Non-pigmented ciliary epithelial cell (primary cell): ENCODE measurements around the gene C19orf38.

Source experiments
- DNase-seq: peaks from one replicate; pipeline ENCODE4 v3.0.0-alpha.2; 2010; ENCODE audit warnings: low read depth

Gene C19orf38

GRCh38 chr19:10848230-10848856 lies at the start of gene C19orf38:
C19orf38 (plus strand) TSS chr19:10848415; CDS start chr19:10848509, 94 bp downstream.
- no peak for DNase-seq

GRCh38 chr19:10800488-10800887 lies 47.7 kb upstream of the C19orf38 start:
- no peak for DNase-seq

GRCh38 chr19:10802479-10802878 lies 45.7 kb upstream of the C19orf38 start:
- no peak for DNase-seq

- DNase-seq, result no peak
These were observed 45.0 kb upstream of the C19orf38 start for GRCh38 chr19:10803252-10803651.

- no peak for DNase-seq
These were observed 43.0 kb upstream of the C19orf38 start for GRCh38 chr19:10805065-10805757.

GRCh38 chr19:10805758-10806247 lies 42.4 kb upstream of the C19orf38 start:
- no peak for DNase-seq

GRCh38 chr19:10808937-10809649 lies 39.1 kb upstream of the C19orf38 start:
- no peak for DNase-seq

GRCh38 chr19:10809651-10810285 lies 38.4 kb upstream of the C19orf38 start:
- no peak for DNase-seq

- DNase-seq, result no peak
These were observed 36.7 kb upstream of the C19orf38 start for GRCh38 chr19:10811391-10812111.

GRCh38 chr19:10812196-10812595 lies 36.0 kb upstream of the C19orf38 start:
- DNase-seq, result no peak

- DNase-seq, result peak; percentile 84
These were observed 35.3 kb upstream of the C19orf38 start for GRCh38 chr19:10812902-10813404.

- DNase-seq, result no peak
These were observed 33.1 kb upstream of the C19orf38 start for GRCh38 chr19:10815007-10815536.

- DNase-seq, result no peak
These were observed 32.1 kb upstream of the C19orf38 start for GRCh38 chr19:10815969-10816644.

GRCh38 chr19:10816691-10817090 lies 31.5 kb upstream of the C19orf38 start:
- no peak for DNase-seq

- DNase-seq, result peak; percentile 63
These were observed 30.8 kb upstream of the C19orf38 start for GRCh38 chr19:10817291-10818038.

GRCh38 chr19:10818301-10819123 lies 29.7 kb upstream of the C19orf38 start:
- no peak for DNase-seq

- no peak for DNase-seq
These were observed 28.8 kb upstream of the C19orf38 start for GRCh38 chr19:10819124-10820060.

GRCh38 chr19:10820173-10820572 lies 28.0 kb upstream of the C19orf38 start:
- DNase-seq, result no peak
